Suprapubic skin (tissue), 3 donors: ENCODE results near the gene KIF19.

Experiments
- CTCF ChIP-seq, 2 donors: fragments of 200-600 bp in 1 of 2; fragments of 450-650 bp in 1 of 2; sonication (generic) in 1 of 2; IDR thresholded peaks; one replicate each; pipeline ENCODE4 v1.5.1; 2016 to 2019; ENCODE audit warnings: antibody characterized with exemption in 2 of 2, mild to moderate bottlenecking in 1 of 2, moderate library complexity in 1 of 2
- POLR2A ChIP-seq, 2 donors: fragments of 450-650 bp; IDR thresholded peaks; one replicate each; pipeline ENCODE4 v1.6.1; 2017; ENCODE audit warnings: antibody characterized with exemption in 2 of 2, mild to moderate bottlenecking in 2 of 2, moderate library complexity in 2 of 2

GRCh38 chr17:74394275-74394950 lies 68.4 kb downstream of the KIF19 start:
- TF ChIP-seq CTCF (IDR thresholded peaks at IDR 0.05) (no peak), POLR2A (IDR thresholded peaks at IDR 0.05) (no peak)
